ENCODE results near the gene ACOT11. TPM values are rescaled to one million over a fixed set of nuclear protein-coding genes. Genes with fewer than 3 reads are reported as not detected.

The ACOT11 gene
- total and polyA plus RNA-seq, 2 of the 4 experiments (the other 2 are of a cell fraction): 2.5 to 2.7 TPM

DNA sequence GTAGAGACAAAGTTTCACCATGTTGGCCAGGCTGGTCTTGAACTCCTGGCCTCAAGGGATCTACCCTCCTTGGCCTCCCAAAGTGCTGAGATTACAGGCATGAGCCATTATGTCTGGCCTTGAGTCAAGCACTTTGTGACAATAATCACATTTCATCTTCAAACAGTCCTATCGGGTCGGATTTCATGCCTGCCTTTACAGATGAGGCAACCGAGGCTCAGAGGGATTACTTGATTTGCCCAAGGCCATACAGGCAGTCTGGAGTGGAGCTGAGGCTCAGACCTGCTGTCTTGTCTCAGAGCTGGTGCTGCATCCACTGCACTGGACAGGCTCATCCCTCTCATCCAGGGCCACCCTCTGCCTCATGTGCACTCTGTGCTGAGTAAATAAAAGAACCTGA lies 48.7 kb downstream of the ACOT11 start:
- H3K4me1 ChIP-seq (ENCODE audit: control insufficient read depth, insufficient read depth, low read length): no peaks in the 10 kb centered on the region
- no peak overlapping the region for H3K4me3 ChIP-seq (ENCODE audit: insufficient read depth, low read depth, low read length)
- ATAC-seq (ENCODE audit: low read depth): no peak
- no peak overlapping the region for H2BK5ac ChIP-seq (ENCODE audit: low read depth, low read length, poor library complexity, severe bottlenecking)
- ChIA-PET CTCF (no interaction called here), POLR2A (ENCODE audit: unreplicated experiment) (no interaction called here)
- 80% methylated on average over 1 of the region's 3 CpGs; no CpG with 5 or more reads in 1 of the 2 experiments for WGBS, 2 experiments (ENCODE audit: extremely low coverage in 2 of 2, insufficient read length in 1 of 2)
- no peak overlapping the region for H2AFZ ChIP-seq (replicated peaks; ENCODE audit: low read length, poor library complexity)
- H3K18ac ChIP-seq (ENCODE audit: low read depth, low read length): no peak overlapping the region
- H2BK120ac ChIP-seq (ENCODE audit: low read depth, low read length): no peak overlapping the region
- no peaks in the 10 kb centered on the region for H3K36me3 ChIP-seq (ENCODE audit: control insufficient read depth, insufficient read depth, low read length)
- no peak overlapping the region for H2BK20ac ChIP-seq (ENCODE audit: low read depth, low read length)
- H3K56ac ChIP-seq (ENCODE audit: extremely low read depth, insufficient read depth, low read length): no peak overlapping the region
- H3K4me2 ChIP-seq (ENCODE audit: low read depth, low read length): no peak overlapping the region
- in situ Hi-C loops (cut with MboI; ENCODE audit: low sequenced_read_pairs) (no loop called here), intact Hi-C loops (cut with micrococcal nuclease) (no loop called here), dilution Hi-C loops (cut with HindIII; ENCODE audit: low sequenced_read_pairs, unreplicated experiment) (no loop called here)
- H4K20me1 ChIP-seq (ENCODE audit: insufficient read depth, low read length): no peaks in the 10 kb centered on the region
- H4K91ac ChIP-seq (ENCODE audit: insufficient read depth, low read depth, low read length): no peak overlapping the region
- no peak overlapping the region for H2AK5ac ChIP-seq (ENCODE audit: low read depth, low read length)
- BruUV-seq (replicated peaks): no TSS peak
- H2BK15ac ChIP-seq (ENCODE audit: low read depth, low read length): no peak overlapping the region
- H2AK9ac ChIP-seq (replicated peaks; ENCODE audit: low read depth, low read length, poor library complexity): no peak overlapping the region
- no peak overlapping the region for H3K4ac ChIP-seq (ENCODE audit: low read depth, low read length)
- H3K9me3 ChIP-seq (ENCODE audit: control insufficient read depth, insufficient read depth, low read length): no peaks in the 10 kb centered on the region
- no peak overlapping the region for H4K8ac ChIP-seq (ENCODE audit: low read depth in 2 of 2, low read length in 2 of 2)
- DNase-seq: no peak
- TF ChIP-seq, protein P1, sequence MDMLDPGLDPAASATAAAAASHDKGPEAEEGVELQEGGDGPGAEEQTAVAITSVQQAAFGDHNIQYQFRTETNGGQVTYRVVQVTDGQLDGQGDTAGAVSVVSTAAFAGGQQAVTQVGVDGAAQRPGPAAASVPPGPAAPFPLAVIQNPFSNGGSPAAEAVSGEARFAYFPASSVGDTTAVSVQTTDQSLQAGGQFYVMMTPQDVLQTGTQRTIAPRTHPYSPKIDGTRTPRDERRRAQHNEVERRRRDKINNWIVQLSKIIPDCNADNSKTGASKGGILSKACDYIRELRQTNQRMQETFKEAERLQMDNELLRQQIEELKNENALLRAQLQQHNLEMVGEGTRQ (IDR thresholded peaks at IDR 0.05; ENCODE audit: low read depth, low read length): no peak
- no peak for TF ChIP-seq MXI1 (IDR thresholded peaks at IDR 0.05; ENCODE audit: borderline replicate concordance, low read depth, low read length)
- TF ChIP-seq, protein P2, sequence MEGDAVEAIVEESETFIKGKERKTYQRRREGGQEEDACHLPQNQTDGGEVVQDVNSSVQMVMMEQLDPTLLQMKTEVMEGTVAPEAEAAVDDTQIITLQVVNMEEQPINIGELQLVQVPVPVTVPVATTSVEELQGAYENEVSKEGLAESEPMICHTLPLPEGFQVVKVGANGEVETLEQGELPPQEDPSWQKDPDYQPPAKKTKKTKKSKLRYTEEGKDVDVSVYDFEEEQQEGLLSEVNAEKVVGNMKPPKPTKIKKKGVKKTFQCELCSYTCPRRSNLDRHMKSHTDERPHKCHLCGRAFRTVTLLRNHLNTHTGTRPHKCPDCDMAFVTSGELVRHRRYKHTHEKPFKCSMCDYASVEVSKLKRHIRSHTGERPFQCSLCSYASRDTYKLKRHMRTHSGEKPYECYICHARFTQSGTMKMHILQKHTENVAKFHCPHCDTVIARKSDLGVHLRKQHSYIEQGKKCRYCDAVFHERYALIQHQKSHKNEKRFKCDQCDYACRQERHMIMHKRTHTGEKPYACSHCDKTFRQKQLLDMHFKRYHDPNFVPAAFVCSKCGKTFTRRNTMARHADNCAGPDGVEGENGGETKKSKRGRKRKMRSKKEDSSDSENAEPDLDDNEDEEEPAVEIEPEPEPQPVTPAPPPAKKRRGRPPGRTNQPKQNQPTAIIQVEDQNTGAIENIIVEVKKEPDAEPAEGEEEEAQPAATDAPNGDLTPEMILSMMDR (conservative IDR thresholded peaks at IDR 0.05; ENCODE audit: low read depth, low read length): no peak
- no peak for TF ChIP-seq SMC3 (IDR thresholded peaks at IDR 0.05; ENCODE audit: low read depth, low read length)
- no peak for TF ChIP-seq BHLHE40 (IDR thresholded peaks at IDR 0.05; ENCODE audit: low read depth, low read length)
- no peak for TF ChIP-seq RFX5 (IDR thresholded peaks at IDR 0.05; ENCODE audit: low read depth, low read length)
- TF ChIP-seq CEBPB (IDR thresholded peaks at IDR 0.05; ENCODE audit: low read depth, low read length): no peak
- no peak for TF ChIP-seq FOS (IDR thresholded peaks at IDR 0.05; ENCODE audit: low read depth, low read length)
- no peak for TF ChIP-seq NFE2L2 (IDR thresholded peaks at IDR 0.05; ENCODE audit: low read depth, low read length)
- no peak for TF ChIP-seq MAFK (IDR thresholded peaks at IDR 0.05; ENCODE audit: low read depth, low read length)
- TF ChIP-seq MAZ (IDR thresholded peaks at IDR 0.05; ENCODE audit: borderline replicate concordance, low read depth, low read length): no peak
- TF ChIP-seq POLR2A (IDR thresholded peaks at IDR 0.05; ENCODE audit: low read depth, low read length): no peak
- no peak for TF ChIP-seq RAD21 (IDR thresholded peaks at IDR 0.05; ENCODE audit: low read length)
- TF ChIP-seq CHD1 (IDR thresholded peaks at IDR 0.05; ENCODE audit: low read depth, low read length): no peak
- TF ChIP-seq, protein P3, sequence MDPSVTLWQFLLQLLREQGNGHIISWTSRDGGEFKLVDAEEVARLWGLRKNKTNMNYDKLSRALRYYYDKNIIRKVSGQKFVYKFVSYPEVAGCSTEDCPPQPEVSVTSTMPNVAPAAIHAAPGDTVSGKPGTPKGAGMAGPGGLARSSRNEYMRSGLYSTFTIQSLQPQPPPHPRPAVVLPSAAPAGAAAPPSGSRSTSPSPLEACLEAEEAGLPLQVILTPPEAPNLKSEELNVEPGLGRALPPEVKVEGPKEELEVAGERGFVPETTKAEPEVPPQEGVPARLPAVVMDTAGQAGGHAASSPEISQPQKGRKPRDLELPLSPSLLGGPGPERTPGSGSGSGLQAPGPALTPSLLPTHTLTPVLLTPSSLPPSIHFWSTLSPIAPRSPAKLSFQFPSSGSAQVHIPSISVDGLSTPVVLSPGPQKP (IDR thresholded peaks at IDR 0.05; ENCODE audit: borderline replicate concordance, low read depth, low read length): no peak
- no peak for TF ChIP-seq RCOR1 (IDR thresholded peaks at IDR 0.05; ENCODE audit: insufficient replicate concordance, low read length)
- H3K79me1 ChIP-seq (ENCODE audit: low read depth in 1 of 2, low read length in 2 of 2): no peaks in the 10 kb centered on the region
- no peak overlapping the region for H3K14ac ChIP-seq (replicated peaks; ENCODE audit: low read depth, low read length)
- no peak overlapping the region for H4K5ac ChIP-seq (ENCODE audit: low read depth, low read length)
- H3K9ac ChIP-seq (ENCODE audit: low read depth, low read length): no peak overlapping the region
- H3K9me1 ChIP-seq (ENCODE audit: insufficient read depth, low read length): 0 out of 2 replicates have a peak, but pooled peaks cover 3% of the 10 kb centered on the region
- no peak overlapping the region for H3K23ac ChIP-seq (ENCODE audit: low read depth, low read length)
- H3K27ac ChIP-seq (ENCODE audit: insufficient read depth, low read length): no peak overlapping the region
- no peaks in the 10 kb centered on the region for H3K27me3 ChIP-seq (ENCODE audit: control insufficient read depth, insufficient read depth, low read length)
